ENCODE data around the gene HMGCS2. TPM values are rescaled to one million over a fixed set of nuclear protein-coding genes. Genes with fewer than 3 reads are reported as not detected.

The HMGCS2 gene
- total and polyA plus RNA-seq, 12 donors: 0.83 to 313 (median 11.2) TPM

DNA sequence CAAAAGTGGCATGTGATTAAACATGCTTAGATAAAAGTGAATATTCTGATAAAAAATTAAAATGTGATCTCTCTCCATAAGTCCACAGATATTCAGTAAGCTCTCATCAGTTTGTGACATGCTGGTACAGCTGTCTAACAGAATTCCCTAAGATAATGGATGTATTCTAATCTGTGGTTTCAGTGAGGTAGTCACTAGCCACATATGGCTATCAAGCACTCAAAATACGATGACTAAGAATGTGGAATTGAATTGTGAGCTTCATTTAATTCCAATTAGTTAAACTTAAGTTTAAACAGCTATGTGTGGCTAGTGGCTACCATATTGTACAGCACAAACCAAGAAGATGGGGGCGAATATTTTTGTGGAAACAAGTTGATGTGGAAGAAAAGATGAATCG lies 46.7 kb upstream of the HMGCS2 start:
- TF ChIP-seq, protein P1, sequence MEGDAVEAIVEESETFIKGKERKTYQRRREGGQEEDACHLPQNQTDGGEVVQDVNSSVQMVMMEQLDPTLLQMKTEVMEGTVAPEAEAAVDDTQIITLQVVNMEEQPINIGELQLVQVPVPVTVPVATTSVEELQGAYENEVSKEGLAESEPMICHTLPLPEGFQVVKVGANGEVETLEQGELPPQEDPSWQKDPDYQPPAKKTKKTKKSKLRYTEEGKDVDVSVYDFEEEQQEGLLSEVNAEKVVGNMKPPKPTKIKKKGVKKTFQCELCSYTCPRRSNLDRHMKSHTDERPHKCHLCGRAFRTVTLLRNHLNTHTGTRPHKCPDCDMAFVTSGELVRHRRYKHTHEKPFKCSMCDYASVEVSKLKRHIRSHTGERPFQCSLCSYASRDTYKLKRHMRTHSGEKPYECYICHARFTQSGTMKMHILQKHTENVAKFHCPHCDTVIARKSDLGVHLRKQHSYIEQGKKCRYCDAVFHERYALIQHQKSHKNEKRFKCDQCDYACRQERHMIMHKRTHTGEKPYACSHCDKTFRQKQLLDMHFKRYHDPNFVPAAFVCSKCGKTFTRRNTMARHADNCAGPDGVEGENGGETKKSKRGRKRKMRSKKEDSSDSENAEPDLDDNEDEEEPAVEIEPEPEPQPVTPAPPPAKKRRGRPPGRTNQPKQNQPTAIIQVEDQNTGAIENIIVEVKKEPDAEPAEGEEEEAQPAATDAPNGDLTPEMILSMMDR (IDR thresholded peaks at IDR 0.05): no peak
- ATAC-seq: no peak
- WGBS, 2 donors: 70 to 75% methylated on average over 3 of the region's 3 CpGs

DNA sequence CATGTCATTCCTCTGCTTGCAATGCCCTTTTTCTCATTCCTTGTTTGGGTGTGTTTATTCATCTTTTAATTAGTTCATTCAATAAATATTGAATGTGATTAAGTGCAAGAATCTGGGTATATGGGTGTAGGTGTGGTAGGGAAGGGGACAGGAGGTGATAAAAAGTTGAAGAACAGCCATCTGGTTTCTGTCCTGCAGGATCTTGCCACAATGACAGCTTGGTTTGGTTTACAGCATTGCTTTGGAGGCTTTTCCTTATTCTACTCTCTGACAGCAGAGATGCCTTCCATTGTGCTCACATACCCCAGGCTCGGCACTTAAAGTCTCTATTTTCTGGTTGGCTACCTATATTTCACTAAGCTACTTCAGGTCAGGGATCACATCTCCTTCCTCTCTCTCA lies 45.6 kb upstream of the HMGCS2 start:
- DNase-seq: no peak
- TF ChIP-seq, protein P1 (IDR thresholded peaks at IDR 0.05): no peak
- Histone ChIP-seq H3K4me3 (no peak overlapping the region), H3K36me3 (no peaks in the 10 kb centered on the region), H3K27ac (no peak overlapping the region), H3K27me3 (peaks cover 0 to 7% (median 0%) of the 10 kb centered on the region in 7 donors), H3K9me3 (no peaks in the 10 kb centered on the region), H3K4me1 (no peaks in the 10 kb centered on the region)
- intact Hi-C loops (cut with DNase I): no loop called here
- no peak for ATAC-seq
- 30 to 32% methylated on average over 1 of the region's 1 CpG for WGBS, 2 donors

More for the DNA sequence above, 46.7 kb upstream of the HMGCS2 start:
- Histone ChIP-seq H3K27ac (no peak overlapping the region), H3K9me3 (no peaks in the 10 kb centered on the region), H3K36me3 (no peaks in the 10 kb centered on the region), H3K4me1 (no peaks in the 10 kb centered on the region), H3K4me3 (no peak overlapping the region), H3K27me3 (peaks cover 0 to 7% (median 0%) of the 10 kb centered on the region in 7 donors)
- intact Hi-C loops (cut with DNase I): no loop called here
- DNase-seq: no peak

DNA sequence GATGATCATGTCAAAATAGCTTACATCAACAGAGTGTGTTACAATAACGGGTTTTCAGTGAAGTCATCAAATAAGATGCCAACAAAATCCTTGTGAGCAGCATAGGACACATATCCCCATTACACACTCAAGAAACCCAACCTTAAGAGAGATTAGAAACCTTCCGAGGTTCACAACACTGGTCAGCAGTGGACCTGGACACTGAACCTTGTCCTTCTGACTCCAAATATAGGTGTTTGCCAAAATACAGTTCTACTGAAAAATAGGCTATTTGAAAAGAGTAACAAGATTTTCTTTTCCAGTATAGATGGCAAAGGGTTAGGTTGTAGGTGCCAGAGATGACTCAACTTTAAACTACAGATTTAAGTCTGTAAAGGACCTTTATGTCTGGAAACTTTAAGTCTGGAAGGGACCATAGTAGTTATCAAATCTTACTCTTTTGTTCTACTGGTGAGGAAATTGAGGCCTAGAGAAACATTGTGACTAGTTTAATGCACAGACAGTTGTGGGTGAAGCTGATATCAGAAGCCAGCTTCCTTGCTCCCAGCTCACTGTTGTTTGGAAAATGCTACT lies 43.4 kb upstream of the HMGCS2 start:
- 77 to 86% methylated on average over 2 of the region's 2 CpGs for WGBS, 2 donors
- TF ChIP-seq, protein P1 (IDR thresholded peaks at IDR 0.05): no peak
- Histone ChIP-seq H3K36me3 (no peaks in the 10 kb centered on the region), H3K9me3 (no peaks in the 10 kb centered on the region), H3K27me3 (peaks cover 0 to 17% (median 12%) of the 10 kb centered on the region in 7 donors), H3K27ac (no peak overlapping the region), H3K4me1 (no peaks in the 10 kb centered on the region), H3K4me3 (no peak overlapping the region)
- intact Hi-C loops (cut with DNase I): no loop called here
- no peak for DNase-seq
- ATAC-seq: no peak

DNA sequence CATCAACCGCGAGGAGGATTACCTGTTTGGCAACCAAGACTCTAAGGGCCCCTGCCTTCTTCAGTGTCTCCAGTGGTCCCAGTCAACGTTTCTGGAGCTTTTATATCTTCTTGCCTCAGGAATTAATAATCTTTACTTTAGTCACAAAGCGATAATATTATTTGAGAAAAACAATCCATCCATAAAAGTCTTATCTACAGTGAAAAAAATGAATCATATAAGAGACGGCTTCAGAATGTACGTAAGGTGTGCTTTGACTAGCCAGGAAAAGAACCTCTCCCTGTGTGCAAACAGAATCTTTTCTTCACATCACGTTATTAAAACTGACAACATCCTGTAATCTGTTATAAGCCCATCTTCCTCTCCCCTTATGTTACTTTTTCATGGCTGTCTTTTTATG lies 42.7 kb upstream of the HMGCS2 start, which contains the start of gene REG4:
Gene REG4 (minus strand): TSS at position 74 of the 400 bp plus-strand sequence. CDS start 2,691 bp downstream, outside the sequence.
- no peak for DNase-seq
- intact Hi-C loops (cut with DNase I): no loop called here
- Histone ChIP-seq H3K9me3 (no peaks in the 10 kb centered on the region), H3K4me3 (no peak within 1 kb of the TSS), H3K27me3 (peaks cover 0 to 20% (median 12%) of the 10 kb centered on the region in 7 donors), H3K27ac (no peak within 1 kb of the TSS), H3K36me3 (no peaks in the 10 kb centered on the region), H3K4me1 (no peaks in the 10 kb centered on the region)
- TF ChIP-seq, protein P1 (IDR thresholded peaks at IDR 0.05): no peak
- 83 to 87% methylated on average over 7 of the region's 7 CpGs for WGBS, 2 donors
- ATAC-seq: no peak

All from heart right ventricle (tissue), 16 donors.